ENCODE data around the gene DAND5.

Gene DAND5

GRCh38 chr19:12991296-12991695 lies 21.9 kb downstream of the DAND5 start:
- no peak for FAIRE-seq
- no peak for DNase-seq (ENCODE audit: low spot score)

GRCh38 chr19:12992729-12993128 lies 23.4 kb downstream of the DAND5 start:
- no peak for DNase-seq (ENCODE audit: low spot score)
- no peak for FAIRE-seq

DNA sequence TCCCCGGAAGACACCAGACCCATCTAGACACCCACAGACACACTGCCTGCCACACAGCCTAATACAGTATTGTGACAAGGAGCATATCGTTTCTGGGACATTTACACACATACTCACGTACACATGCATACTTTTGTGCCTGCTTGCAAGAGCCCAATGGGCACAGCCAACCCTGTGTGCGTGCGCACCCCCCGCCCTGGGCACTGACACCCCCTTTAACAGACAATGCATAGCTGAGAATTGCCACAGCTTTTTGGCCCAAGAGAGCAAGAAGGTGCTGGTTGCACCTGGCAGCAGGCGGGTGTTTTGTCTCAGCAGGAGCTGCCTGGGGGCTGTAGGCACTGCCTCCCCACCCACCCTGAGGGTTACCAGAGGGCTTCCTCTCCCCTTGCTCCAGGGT lies 24.2 kb downstream of the DAND5 start:
- DNase-seq (ENCODE audit: low spot score) = no peak
- FAIRE-seq = no peak

DNA sequence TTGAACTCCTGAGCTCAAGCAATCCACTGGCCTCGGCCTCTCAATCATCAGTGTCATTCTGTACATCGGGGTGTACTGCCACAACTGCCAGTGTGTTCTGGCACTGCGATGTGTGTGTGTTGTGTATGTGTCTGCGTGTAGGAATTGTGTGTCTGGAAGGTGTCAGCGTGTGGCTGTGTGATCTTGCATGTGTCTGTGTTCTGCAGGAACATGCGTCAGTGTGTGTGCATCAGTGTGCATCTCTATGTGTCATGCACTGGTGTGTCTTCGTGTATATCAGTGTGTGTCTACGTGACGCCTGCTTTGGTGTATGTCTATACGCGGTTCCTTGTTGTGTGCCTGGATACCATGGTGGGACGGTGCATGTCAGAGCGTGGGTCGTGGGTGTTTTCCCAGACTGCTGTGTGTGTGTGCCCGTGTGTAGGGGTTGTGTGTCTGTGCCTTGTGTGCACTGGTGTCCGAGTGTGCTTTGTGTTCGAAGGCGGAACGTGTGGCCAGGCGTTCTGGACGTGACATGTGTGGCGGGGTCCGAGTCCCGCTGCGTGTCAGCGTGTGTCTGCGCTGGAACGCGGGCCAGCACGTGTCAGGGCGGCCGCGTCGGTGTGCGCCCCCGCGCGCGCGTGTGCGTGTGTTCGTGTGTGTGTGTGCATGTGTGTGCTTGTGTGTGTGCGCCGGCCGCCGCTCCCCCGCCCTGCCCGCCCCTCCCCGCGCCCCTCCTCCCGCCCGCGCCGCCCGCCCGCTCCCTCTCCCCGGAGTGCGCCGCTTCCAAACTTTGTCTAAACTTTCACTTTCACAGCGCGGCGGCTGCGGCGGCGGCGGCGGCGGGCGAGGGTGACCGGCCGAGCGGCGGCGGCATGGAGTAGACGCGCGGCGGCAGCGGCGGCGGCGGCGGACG lies 25.6 kb downstream of the DAND5 start, which contains the start of gene NFIX:
Gene NFIX (plus strand): TSS at position 775 of the 895 bp plus-strand sequence. CDS start 363 bp downstream, outside the sequence.
- DNase-seq (ENCODE audit: low spot score) (peak; percentile 24), FAIRE-seq (no peak)

GRCh38 chr19:12995596-12996405 lies 26.4 kb downstream of the DAND5 start:
- DNase-seq (ENCODE audit: low spot score) = no peak
- no peak for FAIRE-seq

- FAIRE-seq (no peak), DNase-seq (ENCODE audit: low spot score) (no peak)
These were observed 27.2 kb downstream of the DAND5 start for GRCh38 chr19:12996406-12997094.

DNA sequence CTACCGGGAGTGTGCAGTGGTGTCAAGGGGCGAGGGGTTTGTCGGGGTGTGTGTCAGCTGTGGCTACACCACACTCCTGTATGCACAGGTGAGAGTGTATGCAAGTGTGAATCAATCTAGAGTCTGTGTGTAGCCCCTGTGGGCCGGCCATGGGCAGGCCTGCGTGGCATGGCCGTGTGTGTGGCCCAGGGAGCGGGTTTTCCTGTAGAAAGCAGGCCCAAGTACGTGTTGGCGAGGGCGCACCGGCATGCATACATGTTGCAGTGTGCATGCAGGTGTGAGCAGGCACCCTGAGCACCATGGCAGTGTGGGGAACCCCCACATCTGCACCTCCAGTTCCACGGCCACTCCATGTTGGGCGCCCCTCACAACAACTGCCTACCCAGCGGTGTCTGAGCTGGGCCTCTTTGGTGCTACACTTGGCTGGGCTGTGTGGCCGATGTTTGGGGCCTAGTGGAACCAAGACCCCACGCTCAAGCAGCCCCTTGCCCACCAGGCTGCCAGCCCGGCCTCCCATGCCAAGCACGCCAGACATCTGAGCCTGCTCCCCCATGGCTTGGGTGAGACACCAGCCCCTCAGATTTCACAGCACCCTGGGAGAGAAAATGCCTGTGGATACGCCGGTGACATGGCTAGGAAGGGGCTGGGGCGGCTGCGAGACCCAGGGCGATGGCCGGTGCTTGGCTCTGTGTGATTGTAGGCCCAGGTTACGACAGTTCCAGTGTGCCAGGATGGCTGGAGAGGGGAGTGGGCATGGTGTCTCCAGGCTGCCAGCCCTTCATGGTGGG lies 28.0 kb downstream of the DAND5 start:
- FAIRE-seq = no peak

GRCh38 chr19:12997967-12998940 lies 28.9 kb downstream of the DAND5 start:
- FAIRE-seq (no peak), DNase-seq (ENCODE audit: low spot score) (no peak)

More for the DNA sequence above, 28.0 kb downstream of the DAND5 start:
- DNase-seq (ENCODE audit: low spot score) = no peak

DNA sequence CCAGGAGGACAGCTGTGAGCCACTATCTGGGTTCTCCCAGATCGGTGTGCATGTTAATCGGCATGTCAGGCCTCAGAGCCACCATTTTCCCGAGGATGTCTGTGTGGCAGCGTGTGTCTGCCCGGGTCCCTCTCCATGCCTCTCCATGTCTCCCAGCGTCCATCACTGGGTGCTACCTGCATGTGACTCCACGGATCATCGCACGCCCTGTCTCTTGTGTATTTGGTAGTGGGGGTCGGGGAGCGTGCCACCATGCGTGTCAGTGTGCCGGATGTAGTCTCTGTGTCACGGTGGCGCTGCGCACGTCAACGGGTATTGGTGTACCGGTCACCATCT lies 31.8 kb downstream of the DAND5 start:
- FAIRE-seq = no peak

DNA sequence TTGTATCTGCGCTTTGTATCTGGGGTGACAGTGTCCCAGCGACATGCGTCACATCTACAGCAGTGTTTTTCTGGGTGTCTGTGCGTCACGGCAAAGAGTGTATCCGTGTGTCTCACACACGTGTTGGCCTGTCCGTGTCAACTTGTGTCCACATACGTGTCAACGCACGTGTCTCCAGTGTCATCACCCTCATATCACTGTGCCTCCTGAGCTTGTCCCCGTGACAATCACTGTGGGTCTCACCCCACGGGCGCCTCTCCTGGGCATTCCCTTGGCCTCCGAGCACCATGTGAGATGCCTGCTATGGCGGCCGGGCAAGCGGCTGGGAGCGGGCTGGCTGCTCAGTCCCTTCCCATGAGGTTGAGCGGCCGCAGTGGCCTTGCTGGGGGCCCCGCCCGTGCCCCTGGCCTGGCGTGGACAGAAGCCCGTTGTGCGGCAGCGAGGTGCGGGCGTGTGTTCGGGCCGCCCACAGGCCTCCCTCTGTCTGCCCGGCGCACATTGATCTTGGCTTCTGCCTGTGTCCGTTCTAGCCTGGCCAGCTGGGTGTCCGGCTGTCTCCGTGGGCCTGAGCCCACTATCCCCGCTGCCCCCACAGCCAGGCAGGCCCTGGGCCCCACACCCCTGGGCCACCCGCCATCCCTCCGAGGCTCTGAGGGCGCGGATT lies 32.3 kb downstream of the DAND5 start:
- DNase-seq (ENCODE audit: low spot score) (no peak), FAIRE-seq (no peak)

More for the DNA sequence above, 31.8 kb downstream of the DAND5 start:
- no peak for DNase-seq (ENCODE audit: low spot score)

DNA sequence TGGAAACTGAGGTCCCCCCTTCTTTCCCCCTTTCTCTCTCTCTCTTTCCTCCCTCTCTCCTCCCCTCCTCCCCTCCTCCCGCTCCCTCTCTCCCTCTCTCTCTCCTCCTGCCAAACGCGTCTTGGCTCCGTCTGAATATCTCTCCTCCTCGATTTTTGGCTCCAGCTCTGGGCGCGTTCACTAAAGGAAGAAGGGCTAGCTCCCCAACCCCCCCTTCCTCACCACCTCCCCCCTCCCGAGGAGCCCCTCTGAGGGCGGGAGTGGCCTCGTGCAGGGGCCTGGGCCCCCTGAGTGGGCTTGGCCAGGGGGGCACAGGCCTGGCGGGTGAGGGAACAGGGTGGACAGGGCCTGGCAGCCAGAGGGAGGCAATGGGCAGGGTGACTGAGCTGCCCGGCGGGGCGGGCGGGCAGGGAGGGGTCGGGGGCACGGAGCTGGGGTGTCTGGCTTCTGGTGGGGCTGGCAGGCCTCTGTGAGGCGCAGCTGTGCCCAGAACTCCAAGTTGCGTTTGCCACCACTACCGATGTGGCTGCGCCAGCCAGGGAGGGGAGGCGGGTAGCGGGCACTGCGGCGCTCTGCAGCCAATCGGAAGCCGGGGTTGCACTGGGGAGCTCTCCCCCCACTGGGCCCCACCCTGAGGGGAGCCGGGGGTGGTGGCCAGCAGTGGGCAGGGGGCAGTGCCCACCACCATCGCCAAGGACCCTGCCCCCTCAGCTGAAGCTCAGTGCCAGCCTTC lies 33.0 kb downstream of the DAND5 start:
- DNase-seq (ENCODE audit: low spot score) = no peak
- FAIRE-seq = no peak

GRCh38 chr19:13003081-13003480 lies 33.7 kb downstream of the DAND5 start:
- no peak for DNase-seq (ENCODE audit: low spot score)
- no peak for FAIRE-seq

DNA sequence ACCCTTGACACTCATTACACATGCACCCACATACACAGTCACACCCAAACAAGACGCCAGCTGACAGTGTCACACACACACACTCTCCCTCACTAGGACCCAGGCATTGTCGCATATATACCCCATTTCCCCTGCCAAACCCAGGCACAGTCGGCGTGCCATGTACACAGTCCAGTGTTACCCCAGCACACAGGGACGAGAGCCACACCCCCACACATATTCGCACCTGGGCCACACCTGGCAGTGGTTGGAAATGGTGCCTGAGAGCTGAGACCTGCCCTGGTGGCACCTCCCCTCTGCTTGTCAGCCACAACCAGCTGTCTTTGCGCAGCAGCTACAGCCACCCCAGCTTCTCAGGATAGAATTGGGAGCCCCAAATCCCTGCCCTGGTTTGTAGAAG lies 34.9 kb downstream of the DAND5 start:
- no peak for DNase-seq (ENCODE audit: low spot score)
- FAIRE-seq = no peak

DNA sequence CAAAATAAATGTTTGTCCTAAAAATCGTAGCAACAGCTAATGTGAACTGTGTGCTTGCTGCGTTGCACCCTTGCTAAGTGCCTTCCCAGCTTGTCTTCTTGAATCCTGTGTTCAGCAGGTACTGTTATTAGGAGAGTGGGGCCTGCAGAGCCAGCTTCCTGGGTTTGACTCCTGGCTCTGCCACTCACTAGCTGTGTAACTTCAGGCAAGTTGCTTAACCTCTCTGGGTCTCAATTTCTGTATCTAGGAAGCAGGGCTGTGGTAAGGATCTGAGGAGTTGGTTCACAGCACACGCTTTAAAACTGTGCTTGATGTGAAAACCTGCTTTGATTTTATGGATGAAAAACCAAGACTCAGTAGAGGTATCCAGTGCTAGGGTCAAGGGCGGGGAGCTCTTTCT lies 35.9 kb downstream of the DAND5 start:
- no peak for DNase-seq (ENCODE audit: low spot score)
- no peak for FAIRE-seq

DNA sequence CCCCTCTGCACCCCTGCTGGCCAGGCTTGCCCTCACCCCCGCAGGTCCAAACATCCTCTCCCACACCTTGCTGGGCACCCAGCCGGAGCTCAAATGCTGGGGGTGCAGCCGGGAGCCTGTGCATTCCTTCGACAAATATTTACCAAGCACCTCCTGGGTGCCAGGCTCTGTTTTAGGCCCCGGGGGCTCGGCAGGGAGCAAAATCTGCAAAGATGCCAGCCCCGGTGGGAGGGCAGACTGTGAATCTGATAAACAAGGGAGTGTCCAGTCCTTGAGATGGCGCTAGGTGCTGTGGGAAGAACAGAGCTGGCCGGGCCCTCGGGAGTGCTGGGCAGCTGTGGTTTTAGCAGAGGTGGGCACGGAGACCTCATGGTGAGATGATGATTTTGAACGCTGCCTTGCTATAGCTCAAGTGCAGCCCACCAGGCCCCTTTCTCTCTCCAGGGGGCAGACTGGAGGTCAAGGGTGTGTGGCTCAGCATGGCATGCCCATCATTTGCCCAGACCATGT lies 36.5 kb downstream of the DAND5 start:
- no peak for DNase-seq (ENCODE audit: low spot score)

DNA sequence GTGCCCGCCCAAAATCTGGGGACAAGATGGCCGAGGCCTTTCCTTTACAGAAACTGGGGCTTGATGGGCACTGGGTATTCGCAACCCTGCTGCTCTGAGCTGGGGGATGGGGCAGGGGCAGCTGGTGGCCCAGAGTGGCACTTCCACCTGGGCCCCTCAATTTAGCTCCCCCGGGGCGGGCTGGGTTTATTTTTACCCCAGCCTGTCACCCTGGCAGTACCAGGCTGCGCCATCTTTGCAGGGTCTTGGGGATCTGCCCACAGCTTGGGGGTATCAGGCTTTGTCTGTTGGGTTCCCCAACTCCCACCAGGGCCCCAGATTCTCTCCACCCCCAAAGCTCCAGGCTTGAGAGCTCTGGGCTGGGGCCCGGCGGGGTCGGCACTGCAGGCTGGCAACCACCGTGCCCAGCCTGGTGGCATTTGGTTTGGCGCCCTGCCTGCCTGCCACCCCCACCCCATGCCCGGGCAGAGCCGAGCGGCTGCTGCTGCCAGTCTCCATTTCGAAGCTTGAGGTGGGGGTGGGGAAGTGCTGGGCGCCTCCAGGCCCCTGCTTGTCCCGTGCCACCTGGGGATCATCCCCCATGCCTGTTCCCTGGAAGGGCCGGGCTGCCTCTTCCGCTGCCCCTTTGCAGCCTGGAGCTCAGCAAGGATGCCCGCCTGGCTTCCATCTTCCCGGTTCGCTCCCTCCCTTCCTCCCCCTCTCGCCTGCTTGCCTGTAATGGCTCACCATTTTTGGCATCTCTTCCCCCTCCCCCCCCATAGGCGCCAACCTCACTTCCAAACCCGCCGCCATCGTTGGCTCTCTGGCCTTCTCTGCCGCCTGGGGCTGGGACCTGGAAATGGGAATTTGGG lies 37.3 kb downstream of the DAND5 start:
- FAIRE-seq (no peak), DNase-seq (ENCODE audit: low spot score) (no peak)

More for the DNA sequence above, 36.5 kb downstream of the DAND5 start:
- FAIRE-seq = no peak

DNA sequence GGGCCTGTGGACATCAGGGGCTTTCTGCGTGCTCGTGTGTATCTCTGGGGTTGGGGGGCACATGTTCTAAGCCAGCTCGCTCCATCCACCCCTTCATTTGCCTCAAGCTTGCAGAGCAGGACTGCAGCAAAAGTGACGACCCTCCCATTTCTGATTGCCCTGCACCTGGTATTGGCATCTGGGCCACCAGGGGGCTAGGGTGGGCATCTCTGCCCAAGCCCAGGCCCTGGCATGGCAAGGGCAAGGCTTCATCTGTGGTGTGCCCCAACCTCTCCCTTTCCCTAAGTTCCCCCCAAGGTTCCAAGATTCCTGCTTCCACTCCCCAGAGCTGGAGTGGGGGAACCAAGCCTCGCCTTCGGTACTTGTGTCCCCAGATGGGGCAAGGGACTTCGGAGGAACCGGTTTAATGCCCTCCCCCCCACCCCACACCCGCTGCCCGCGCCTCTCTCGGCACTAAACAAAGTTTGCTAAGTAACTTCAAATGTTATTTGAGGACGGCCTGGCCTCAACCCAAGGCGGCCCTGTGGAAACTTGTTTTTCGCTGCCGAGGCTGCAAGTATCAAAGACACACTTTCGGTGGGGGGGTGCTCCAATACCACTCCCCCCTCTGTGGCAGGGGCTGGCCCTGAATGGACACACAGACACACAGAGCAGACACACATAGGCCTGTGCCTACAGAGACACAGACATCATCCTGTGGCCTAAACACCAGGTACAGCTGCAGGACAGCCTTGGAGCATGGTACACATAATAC lies 38.1 kb downstream of the DAND5 start:
- no peak for FAIRE-seq
- DNase-seq (ENCODE audit: low spot score) = no peak

All from RCC 7860 (cell line).